GM12873 (cell line): ENCODE results near the gene AKAP5.

ENCODE experiments used
- CTCF ChIP-seq: IDR thresholded peaks from 2 replicates; pipeline ENCODE4 v1.5.1; 2012; ENCODE audit warnings: low read depth, mild to moderate bottlenecking, moderate library complexity, low read length, control low read depth; ENCODE audit not compliant: insufficient read depth; ENCODE audit errors: missing control alignments

Gene AKAP5

GRCh38 chr14:64444140-64444539 is 21.2 kb upstream of the AKAP5 start:
- no peak for TF ChIP-seq CTCF

GRCh38 chr14:64444984-64445845 is 20.1 kb upstream of the AKAP5 start:
- TF ChIP-seq CTCF: no peak

GRCh38 chr14:64447876-64448670 is 17.2 kb upstream of the AKAP5 start:
- no peak for TF ChIP-seq CTCF

GRCh38 chr14:64450255-64450654 is 15.0 kb upstream of the AKAP5 start:
- TF ChIP-seq CTCF: no peak

GRCh38 chr14:64454671-64455070 is 10.6 kb upstream of the AKAP5 start:
- no peak for TF ChIP-seq CTCF

GRCh38 chr14:64459405-64460136 is 5.7 kb upstream of the AKAP5 start:
- no peak for TF ChIP-seq CTCF

- no peak for TF ChIP-seq CTCF
Measured at GRCh38 chr14:64461221-64461620, 4.1 kb upstream of the AKAP5 start.
